SIG-M5 treated with dmso at 0.1 percent for 504 hours (cell line): Measurements from ENCODE around the gene RASGRF1.
"Not testable (repeated sequence)": the region's sequence is repeated elsewhere in the genome, so short reads cannot be mapped to it uniquely, and the experiment has no call there.

Experiments used
- DNase-seq: peaks from one replicate; lab custom pipeline; 2025; ENCODE audit not compliant: unreplicated experiment; lab: John Stamatoyannopoulos, UW

RASGRF1 gene, protein sequence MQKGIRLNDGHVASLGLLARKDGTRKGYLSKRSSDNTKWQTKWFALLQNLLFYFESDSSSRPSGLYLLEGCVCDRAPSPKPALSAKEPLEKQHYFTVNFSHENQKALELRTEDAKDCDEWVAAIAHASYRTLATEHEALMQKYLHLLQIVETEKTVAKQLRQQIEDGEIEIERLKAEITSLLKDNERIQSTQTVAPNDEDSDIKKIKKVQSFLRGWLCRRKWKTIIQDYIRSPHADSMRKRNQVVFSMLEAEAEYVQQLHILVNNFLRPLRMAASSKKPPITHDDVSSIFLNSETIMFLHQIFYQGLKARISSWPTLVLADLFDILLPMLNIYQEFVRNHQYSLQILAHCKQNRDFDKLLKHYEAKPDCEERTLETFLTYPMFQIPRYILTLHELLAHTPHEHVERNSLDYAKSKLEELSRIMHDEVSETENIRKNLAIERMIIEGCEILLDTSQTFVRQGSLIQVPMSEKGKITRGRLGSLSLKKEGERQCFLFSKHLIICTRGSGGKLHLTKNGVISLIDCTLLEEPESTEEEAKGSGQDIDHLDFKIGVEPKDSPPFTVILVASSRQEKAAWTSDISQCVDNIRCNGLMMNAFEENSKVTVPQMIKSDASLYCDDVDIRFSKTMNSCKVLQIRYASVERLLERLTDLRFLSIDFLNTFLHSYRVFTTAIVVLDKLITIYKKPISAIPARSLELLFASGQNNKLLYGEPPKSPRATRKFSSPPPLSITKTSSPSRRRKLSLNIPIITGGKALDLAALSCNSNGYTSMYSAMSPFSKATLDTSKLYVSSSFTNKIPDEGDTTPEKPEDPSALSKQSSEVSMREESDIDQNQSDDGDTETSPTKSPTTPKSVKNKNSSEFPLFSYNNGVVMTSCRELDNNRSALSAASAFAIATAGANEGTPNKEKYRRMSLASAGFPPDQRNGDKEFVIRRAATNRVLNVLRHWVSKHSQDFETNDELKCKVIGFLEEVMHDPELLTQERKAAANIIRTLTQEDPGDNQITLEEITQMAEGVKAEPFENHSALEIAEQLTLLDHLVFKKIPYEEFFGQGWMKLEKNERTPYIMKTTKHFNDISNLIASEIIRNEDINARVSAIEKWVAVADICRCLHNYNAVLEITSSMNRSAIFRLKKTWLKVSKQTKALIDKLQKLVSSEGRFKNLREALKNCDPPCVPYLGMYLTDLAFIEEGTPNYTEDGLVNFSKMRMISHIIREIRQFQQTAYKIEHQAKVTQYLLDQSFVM (N-terminal part only)

DNA sequence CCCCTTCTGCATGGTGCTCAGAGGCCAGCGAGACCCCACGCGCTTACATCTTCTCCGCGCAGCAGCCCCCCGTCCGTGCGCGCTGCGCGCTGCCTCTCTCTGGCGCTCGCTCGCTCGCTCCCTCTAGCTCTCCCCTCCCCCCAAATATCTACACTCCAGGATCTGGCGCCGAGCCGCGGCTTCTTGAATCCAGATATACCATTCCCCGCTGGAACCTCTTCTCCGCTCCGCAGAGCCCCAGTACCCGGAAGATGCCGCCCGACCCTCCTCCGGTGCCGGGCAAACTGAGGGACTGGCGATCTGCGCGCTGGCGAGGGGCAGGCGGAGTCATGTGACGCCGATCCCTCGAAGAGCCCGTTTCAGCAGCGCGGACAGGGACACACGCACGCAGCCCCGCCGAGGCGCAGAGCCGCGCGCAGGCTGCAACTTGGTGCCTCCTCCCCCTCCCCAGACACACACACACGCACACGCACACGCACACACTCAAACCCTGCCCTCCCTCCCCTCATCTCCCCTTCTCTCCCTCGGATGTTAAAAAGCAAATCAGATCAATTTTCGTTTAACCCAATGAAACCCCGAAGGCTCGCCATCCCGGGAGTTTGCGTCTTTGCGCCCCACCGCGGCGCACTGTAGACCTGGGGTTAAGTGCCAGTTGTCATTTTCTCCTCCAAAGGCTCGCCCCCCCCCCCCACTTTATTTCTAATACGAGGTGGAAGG lies at the start of gene RASGRF1:
Gene RASGRF1 (minus strand): TSS at position 294 of the 717 bp plus-strand sequence. CDS start 282 bp downstream, at position 12.
- no peak for DNase-seq

DNA sequence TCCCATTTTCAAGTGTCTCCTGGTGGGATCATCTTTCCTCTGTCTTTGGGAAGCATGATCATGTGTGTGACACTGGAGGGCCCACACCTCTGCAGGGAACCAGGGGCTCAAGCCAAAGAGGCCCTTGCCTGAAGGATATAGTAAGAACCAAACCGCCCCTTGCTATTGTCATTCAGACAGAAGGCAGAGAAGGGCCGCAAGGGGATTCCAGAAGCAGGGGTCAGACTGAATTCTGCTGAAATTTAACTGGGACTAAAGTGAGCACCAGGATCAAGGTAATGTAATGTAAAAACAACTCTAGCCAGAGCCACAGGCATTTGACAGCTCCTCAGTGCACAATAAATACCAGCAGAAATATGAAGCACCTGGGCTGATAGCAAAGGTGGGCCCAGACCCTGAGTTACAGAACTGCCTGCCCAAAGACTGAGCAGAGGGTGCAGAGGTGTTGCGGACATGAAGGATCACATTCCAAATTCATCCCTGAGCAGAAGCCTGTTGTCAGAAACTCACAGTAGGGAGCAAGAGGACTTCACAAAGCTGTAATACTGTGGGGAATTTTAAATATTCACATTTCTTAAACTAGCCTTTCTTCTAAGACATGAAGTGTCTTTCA lies 46.0 kb upstream of the RASGRF1 start:
- no peak for DNase-seq

- DNase-seq, result no peak
Measured at GRCh38 chr15:79133309-79133708, 42.7 kb upstream of the RASGRF1 start.

GRCh38 chr15:79132770-79133169 lies 42.2 kb upstream of the RASGRF1 start:
- DNase-seq, result no peak

DNA sequence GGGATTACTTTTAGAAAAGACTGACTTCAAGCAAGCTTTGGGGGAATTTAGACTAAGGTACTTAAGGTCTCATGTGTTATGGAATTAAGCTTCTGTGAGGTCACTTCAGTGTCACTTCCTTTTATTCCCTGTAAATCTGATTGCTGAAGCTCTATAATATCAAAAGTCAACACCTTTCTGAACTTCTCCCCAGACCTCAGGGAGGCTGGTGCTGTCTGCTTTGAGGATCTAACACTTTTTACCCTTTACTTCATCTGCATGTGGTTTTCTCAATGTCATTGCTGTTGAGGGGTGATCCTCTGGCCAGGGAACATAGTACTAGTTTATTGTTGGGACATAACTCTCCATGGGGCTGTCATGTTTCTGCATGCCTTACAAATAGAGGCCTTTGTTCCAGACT lies 41.8 kb upstream of the RASGRF1 start:
- no peak for DNase-seq

GRCh38 chr15:79130535-79131130 lies 40.1 kb upstream of the RASGRF1 start:
- DNase-seq, result no peak

DNA sequence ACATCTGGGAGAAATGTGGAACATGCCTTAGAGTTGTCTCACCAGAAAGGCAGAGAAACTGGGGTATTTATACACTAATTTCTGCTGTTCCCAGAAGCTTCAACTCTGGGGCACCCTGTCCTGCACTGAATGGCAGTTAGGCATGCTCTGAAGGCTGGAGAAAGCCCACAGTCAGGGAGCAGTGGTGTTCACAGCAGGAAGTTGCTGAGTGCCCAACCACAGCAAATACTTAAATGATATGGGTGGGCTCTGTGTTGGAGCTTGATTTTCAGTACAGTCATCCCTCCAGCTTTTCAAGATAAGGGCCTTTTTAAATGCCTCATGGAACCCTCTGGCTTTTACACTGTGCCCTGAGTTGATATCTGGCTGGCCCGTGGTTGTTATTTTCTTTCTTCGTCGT lies 38.7 kb upstream of the RASGRF1 start:
- no peak for DNase-seq

DNA sequence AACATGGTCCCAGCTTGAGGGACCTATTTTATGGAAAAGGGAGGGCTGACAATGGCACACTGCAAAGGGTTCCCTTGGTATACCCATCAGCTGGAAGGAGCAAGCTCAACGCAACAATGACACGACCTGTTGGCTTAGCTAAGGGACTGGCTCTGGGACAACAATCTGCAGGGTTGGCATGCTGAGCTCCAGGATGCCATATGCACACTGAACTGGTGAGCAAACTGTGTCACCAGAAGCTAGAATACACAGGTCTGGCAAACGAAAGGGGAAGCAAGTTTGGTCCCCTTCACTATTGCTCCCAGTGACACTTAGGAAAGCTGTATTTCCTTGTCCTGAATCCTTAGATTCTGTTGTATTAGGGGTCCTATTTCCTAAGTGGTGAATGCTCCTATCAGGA lies 38.0 kb upstream of the RASGRF1 start:
- no peak for DNase-seq

DNA sequence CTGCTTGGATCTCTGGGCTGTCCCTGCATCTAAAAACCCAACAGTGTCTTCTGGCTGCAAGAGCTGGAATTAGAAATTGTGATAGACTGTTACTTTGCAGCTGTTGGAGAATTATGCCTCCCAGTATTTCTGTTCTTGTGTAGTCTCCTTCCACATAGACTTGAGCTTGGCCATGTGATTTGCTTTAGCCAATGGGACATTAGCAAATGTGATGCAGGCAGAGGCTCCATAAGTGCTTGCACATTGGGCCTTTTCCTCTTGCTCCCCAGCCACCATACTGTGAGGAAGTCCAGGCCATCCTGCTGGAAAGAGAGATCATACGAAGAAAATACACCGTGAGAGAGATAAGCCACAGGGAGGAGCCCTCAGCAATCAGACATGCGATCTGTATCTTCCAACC lies 33.8 kb upstream of the RASGRF1 start:
- no peak for DNase-seq

- no peak for DNase-seq
Measured at GRCh38 chr15:79122991-79123390, 32.4 kb upstream of the RASGRF1 start.

DNA sequence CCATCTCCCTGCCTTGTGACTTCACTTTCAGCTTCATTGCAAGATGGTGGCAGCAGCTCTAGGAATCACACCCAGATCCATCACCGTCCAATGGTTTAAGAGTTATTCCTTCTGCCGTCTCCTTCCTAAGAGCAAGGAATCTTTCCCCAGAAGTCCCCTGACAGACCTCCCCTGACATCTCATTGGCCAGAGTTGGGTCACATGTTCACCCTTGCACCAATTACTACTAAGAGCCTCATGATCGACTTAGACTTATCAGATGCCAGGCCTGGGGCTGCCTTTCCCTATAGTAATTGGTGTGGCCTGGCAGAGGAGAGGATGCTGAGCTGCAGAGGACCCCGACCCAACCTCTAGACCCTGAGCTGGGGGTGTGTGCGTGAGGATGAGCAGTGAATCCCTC lies 31.8 kb upstream of the RASGRF1 start:
- no peak for DNase-seq

GRCh38 chr15:79121571-79121970 lies 31.0 kb upstream of the RASGRF1 start:
- no peak for DNase-seq

- no peak for DNase-seq
Measured at GRCh38 chr15:79117442-79118204, 27.0 kb upstream of the RASGRF1 start.

- DNase-seq, result no peak
Measured at GRCh38 chr15:79116771-79117170, 26.2 kb upstream of the RASGRF1 start.

- DNase-seq, result no peak
Measured at GRCh38 chr15:79115986-79116665, 25.5 kb upstream of the RASGRF1 start.

- DNase-seq, result no peak
Measured at GRCh38 chr15:79113831-79114230, 23.3 kb upstream of the RASGRF1 start.

DNA sequence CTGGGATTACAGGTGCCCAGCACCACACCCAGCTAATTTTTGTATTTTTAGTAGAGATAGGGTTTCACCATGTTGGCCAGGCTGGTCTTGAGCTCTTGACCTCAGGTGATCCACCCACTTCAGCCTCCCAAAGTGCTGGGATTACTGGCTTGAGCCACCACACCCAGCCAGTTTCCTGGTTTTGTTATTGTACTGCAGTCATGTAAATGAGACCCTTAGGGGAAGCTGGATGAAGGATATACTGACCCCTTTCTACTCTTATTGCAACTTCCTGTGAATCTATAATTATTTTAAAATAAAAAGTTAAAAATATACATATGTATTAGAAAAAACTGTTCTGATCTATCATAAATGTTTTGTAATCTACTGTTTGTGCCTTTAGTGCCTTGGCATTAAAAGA lies 20.8 kb upstream of the RASGRF1 start:
- DNase-seq, result not testable (repeated sequence)

DNA sequence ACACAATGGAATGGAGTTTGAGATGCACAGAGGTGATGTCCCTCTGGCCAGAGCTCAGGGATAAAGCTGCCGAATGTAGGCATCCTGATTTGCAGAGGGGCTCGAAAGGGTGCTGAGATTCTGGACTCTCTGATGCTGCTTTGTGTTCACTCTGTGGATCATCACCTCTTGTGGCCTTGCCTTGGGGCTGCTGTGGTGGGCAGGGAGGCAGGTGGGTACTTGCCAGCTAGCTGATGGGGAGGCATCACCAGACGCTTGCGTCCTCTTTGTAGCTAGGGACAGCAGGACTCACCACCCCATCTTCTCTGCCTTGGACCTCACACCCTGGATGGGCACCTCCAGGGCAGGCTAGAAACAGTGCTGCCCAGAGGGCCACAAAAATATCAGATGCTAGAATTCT lies 14.6 kb upstream of the RASGRF1 start:
- DNase-seq, result no peak

- no peak for DNase-seq
Measured at GRCh38 chr15:79102595-79102994, 12.0 kb upstream of the RASGRF1 start.
